GM21381 (cell line): ENCODE data around the gene HPSE2.
"Not testable (repeated sequence)": the region's sequence is repeated elsewhere in the genome, so short reads cannot be mapped to it uniquely, and the experiment has no call there.

Source experiments
- ATAC-seq: cut with Tn5 transposase; IDR thresholded peaks from one replicate; pipeline ENCODE4 v1.9.1; 2021; ENCODE audit warnings: mild to moderate bottlenecking, moderate library complexity; ENCODE audit not compliant: unreplicated experiment

HPSE2 gene

DNA sequence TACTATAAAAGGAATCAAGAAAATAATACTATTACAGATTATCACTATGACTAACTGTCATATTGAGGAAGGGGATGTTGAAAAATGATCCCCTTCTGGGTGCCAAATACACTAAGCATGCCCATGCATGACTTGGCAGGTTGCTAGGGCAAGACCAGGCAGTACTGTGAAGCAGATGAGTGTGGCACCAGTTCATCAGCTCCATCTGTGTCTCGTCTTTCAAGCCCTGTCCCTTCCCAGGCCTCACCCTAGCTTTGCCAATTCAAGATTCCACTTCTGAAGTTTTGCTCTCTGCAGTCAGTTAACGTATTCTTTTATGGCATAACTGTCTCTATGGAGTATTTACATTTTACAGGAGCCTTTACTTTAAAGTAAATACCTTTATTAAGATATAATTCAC, 653.3 kb downstream of the HPSE2 start:
- no peak for ATAC-seq

DNA sequence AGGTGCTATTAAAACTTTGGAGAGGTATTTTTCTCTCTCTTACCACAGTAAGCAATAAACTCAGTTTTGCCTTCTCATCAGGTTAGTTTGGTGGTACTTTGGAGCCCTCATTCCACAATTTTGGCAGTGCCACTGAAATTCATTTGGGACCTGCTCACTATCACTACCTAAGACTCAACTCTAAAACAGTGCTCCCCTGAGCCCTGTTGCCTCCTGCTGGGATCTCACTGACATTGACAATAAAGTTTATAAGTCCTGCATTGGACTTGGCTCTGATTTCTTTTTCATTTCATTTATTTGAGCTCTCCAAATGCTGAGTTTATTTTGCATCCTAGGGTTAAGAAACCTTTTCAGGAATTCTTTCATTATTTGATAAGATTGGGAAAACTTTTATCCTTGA, 658.1 kb downstream of the HPSE2 start:
- no peak for ATAC-seq

DNA sequence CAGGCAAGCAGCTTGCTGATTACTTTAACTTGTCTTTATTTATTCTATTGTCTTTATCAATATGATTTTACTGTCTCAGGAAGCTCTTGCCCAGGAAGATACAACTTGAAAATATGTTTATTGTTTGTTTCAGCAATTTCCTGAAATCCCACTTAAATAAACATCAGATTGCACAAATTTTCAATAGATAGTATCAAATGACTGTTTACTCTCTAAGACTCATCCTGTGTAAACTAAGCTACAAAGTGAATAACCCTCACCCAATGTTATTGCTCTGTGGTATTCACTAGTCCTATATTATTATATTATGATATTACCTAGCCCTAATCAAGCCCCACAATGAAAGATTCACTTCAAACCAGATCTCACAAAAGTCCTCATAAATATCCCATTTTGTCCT, 658.5 kb downstream of the HPSE2 start:
- no peak for ATAC-seq

DNA sequence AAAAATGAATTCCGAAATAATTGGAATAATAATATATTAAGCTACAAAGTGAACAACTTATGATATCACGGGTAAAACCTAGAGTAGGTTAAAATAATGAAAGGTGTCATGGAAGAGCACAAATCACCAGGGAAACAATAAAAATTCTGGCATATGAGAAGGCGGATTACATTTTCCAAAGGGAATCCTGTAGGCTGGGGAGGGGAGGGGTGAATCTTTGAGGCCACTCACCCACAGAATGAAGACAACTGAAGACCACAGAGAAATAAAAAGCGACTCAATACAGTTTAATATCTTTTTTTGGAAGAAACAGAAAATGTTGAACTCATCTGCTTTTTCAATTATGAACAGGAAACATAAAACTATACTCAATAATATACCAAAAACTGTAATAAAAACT, 659.6 kb downstream of the HPSE2 start:
- ATAC-seq, result no peak

DNA sequence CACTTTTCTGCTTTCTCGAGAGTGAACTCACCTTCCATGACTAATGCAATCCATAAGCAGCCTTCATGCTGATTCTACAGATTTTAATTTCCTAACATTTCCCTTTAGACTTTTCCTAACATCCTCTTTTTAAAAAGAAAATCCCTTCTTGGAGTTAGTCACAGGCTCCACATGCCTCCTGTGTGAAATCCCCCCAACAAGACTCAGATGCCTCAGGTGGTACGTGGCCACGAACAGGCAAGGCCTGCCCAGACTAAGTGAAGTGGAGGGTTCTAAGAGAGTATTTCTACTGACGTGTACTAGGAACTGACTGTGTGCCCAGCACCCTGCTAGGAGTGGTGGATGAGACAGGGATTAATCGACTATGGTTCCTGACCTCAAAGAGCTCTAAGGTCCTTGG, 663.1 kb downstream of the HPSE2 start:
- no peak for ATAC-seq

DNA sequence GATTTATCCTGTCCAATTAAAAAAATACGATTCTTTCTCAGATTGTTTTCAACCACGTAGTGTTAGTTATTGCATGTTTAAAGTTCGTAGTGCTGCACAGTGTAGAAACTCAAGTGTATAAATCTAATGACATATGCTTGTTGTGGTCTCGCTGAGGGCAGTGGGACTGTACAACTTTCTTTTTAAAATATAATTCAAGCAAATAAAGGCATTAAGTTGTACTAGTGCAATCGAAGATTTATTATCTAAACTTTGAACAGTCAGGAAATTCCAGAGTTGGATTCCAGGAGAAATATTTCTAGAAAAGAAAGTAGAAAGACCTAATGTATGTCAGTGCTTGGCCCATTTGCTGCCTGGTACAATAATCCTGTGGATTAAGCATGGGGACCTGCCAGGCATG, 664.8 kb downstream of the HPSE2 start:
- no peak for ATAC-seq

DNA sequence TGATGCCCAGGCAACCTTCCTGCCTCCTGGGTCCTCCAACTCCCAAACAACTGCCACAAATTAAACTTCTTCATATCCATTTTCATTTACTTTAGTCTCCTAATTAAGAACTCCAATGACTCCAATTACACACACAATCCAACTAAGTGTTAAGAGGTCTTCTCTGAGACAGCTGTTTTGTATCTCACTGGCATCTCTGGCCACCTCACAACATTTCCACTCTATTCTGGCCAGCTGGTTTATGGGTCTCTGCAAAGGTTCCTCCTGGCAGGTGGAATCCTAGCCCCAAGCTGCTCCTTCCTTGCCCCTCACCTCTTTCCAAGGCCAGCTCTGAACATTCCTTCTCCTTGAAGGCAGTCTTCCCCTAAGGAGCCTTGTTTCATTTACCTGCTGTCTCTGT, 665.8 kb downstream of the HPSE2 start:
- ATAC-seq, result no peak

DNA sequence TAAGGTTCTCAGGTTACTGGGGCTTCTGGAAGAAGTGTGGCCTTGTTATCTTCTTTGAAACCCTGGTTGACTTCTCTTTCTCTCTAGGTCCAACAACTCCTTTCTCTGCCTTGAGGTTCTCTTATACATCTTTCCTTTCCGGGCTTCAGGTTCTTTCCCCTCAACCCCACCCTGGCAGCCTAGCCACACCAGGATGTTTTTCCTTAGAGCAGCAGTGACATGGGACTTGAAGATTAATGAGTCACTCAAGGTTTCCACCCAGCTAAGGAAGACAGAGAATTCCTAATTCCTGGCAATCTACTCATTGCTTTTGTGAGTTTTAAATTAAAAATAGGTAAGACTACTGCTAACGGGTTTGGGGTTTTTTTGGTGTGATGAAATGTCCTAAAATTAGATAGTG, 667.1 kb downstream of the HPSE2 start:
- no peak for ATAC-seq

DNA sequence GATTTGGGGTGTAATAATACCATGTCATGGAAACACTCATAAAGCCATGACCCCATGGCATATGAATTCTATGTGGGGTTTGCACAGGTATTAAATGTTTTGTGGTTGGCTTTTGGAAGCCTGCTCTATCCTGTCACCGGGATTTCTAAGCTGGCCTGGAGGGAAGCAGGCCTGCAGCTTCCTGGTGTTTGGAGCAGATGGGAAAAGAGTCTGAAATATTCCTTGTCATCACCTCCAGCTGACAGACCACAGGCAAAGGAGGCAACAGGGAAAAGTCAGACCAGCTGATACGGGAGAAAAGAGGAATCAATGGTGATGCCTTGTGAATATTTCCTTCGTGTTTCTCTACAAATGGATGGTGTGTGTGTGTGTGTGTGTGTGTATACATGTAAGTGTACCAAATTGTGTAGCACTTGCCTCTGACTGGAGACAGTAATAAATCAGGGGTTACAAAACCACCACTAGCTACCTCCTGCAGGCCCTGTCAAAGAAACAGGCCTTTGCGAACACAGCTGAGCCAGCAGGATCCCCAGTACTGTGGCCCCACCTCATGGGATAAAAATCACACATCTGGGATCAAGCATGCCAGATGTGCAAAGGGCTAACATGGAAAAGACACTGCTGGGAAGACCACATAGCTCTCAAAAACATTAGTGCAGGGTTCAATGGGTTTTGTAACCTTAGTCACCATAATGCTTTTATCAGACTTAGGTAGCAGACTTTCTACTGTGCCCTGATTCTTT, 668.1 kb downstream of the HPSE2 start:
- ATAC-seq, result no peak

DNA sequence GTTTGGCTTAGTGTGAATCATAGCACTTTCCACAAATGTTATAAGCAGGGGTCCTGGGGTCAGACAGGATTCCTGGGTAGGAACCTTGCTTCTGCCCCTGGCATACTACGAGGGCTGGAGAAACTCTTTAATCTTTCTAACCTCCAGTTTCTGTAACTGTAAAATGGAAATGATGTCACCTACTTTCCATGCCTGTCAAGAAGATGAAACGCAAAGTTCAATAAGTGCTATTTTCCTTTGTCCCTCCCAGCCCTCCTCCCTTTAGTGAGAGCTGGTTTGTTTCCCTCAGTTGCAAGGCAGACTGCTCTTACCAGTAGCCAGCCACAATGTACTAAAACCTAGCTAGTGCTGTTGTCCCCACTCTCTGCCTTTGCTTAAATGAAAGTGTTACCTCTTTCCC, 671.8 kb downstream of the HPSE2 start:
- ATAC-seq, result no peak

DNA sequence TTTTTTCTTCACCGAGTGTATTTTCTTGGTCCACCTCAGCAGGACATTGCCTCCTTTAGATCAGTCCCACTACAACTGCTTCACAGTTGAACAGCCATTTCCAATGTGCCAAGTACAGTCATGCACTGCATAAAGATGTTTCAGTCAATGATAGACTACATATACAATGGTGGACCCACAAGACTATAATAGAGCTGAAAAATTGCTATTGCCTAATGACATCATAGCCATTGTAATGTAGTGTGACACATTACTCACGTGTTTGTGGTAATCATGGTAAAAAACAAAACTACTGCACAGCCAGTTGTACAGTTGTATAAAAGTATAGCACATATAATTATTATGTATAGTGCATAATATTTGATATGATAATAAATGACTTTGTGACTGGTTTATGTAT, 675.1 kb downstream of the HPSE2 start:
- ATAC-seq, result no peak

DNA sequence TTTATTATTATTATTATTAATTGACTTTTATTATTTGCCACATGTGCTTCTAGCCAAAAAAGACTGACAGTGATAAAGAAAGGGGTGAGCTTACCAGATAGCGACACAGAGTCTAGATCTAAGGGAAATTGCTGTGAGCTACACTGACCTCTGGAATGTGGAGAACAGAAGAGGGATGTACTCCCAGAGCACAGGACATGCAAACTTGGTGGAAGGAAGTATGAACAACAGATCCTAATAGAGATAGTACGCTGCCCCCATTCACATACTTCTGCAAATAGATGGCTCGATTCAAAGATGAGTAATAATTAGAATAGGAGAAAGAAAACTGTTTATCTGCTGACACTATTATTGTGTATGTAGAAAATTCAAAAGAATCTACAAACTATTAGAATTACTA, 679.6 kb downstream of the HPSE2 start:
- ATAC-seq, result no peak

DNA sequence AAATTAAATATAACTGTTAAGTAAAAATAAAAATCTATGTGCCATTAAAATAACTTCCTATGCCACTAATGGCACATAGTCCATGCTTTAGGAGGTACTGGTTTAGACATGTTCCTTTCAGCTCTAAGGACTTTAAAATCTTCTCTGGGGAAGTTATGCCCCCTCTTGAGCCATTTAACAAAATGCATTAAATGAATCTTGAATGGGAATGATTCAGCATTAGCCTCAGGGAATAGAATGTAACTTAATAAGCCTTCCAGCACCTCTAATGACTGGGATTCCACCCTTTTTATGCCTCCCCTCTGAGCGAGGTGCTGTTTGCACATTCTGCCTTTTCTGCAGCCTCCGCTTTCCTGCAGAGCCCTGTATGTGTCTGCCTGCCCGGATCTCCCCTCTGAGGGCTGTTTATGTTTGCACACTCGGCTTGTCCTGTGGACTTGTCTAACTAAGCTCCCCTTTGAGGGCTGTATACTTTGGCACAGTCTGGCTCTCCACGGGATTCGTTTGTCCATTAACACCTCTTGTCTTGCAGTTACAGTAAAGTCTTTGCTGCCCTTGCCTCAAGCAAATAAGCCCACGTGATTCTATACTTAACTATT, 680.5 kb downstream of the HPSE2 start:
- no peak for ATAC-seq

DNA sequence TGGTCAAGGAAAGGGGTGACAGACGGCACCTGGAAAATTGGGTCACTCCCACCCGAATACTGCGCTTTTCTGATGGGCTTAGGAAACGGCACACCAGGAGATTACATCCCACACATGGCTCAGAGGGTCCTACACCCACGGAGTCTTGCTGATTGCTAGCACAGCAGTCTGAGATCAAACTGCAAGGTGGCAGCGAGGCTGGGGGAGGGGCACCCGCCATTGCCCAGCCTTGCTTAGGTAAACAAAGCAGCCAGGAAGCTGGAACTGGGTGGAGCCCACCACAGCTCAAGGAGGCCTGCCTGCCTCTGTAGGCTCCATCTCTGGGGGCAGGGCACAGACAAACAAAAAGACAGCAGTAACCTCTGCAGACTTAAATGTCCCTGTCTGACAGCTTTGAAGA, 694.1 kb downstream of the HPSE2 start:
- not testable (repeated sequence) for ATAC-seq

DNA sequence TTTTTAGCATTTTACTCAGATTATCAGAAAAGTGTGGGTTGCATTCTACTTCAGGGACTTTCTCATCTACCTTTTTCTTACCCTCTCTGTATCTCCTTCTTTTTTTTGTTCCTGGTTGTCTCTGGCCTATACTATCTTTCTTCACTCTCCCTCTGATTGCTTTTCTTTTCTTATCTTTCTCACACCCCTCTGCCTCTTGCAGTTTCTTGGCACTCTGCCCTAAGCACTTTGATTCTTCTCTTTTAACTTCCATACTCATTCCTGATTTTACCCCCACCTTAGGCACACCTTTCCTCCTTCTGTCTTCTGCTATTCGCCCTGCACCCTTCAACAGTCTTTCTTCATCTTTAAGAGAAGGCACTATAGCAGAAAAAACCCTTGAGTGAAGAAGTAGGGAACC, 696.1 kb downstream of the HPSE2 start:
- ATAC-seq, result no peak

DNA sequence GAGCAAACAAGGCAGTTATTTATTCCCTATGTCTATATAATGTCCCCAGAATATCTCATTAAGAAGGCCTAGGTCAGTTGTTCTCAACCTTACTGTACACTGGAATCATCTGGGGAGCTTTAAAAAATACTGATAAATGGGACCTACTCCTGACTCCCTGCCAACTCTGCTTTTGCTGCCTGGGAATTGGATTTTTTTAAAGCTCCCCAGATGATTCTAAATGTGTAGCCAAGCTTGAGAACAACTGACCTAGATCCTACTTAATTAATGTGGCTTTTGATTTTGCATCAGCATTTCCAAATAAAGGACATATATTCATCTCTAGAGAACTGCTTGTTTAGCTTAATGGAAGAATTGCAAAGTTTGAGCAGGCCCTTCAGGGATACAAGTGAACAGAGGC, 697.2 kb downstream of the HPSE2 start:
- no peak for ATAC-seq

DNA sequence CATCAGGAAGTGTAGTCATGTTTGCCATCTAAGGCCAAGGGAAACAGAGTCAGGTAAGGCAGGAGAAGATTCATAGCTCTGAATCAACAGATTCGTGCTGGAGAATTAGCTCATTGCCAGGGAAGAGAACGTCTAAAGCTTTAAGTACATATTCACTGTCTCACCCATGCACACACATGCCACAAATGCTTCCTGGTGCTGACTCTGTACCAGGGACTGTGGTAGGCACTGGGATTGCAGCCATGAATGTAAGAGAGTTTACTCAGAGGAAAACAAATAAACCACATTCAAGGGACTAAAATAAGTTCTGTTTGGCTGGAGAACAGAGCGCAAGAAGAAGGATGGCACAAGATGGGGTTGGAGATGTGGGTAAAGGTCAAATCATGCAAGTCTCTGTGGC, 699.1 kb downstream of the HPSE2 start:
- ATAC-seq, result no peak

DNA sequence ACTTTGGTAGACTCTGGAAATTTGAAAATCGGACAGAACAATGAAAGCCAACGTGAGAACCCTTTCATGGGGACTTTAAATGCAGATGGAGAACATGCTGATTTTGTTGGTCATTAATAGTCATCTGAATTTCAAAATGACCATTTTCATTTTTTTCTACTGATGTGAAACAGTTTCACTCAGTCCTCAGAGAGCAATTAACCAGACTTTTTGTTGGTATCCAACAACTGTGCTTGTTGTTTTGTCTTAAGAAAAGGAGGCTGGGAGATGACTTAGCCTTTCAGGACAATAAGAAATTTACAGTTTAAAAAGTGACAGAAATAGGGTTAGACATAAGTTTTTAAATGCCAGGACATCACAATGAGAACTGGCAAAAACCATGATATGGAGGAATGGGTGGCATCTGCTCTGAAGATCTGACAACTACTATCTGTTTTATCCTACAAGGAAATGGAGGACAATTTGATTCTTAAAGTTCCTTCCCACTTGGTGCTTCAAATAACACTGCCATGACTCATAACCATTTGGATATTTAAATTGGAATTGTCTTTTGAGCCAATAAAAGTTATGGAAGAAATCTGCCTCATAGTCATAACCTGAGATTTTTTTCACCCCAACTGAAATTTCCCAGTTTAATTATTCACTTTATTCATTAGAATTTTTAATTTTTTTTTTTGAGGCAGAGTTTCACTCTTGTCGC, 701.8 kb downstream of the HPSE2 start:
- ATAC-seq, result no peak

DNA sequence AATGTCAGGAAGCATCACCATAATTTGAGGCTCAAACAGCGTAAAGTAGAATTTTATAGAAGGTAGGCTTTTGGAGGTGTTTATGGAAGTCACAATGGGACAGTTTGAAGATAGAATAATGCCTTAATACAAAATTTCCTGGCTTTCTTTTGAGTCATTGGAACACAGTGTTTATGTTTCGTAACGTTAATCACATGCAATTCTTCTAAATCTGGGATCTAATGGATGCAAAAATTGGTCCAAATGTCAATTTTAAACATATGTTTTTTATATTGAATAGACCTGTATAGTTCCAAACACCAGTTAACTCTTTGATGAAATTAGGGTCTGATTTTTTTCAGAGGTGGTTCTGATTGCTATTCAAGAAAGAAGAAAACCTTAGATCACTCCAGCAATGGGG, 702.4 kb downstream of the HPSE2 start:
- ATAC-seq, result no peak

DNA sequence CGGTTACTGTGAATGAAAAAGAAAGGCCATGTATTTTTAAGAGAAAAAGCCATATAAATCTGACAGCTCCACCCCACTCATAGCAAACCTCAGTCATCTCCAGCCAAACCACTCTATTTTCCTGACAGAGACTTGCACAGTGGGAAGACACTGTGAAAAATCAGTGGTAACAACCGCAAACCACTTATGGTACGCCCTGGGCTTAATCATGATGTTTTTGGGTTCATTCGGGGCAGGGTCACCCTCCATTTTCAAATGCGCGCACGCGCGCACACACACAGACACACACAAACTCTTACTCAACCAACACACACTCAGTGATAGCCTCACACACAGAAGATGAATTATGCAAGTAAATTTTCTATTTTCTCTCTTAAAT, 706.9 kb downstream of the HPSE2 start:
- ATAC-seq, result no peak

DNA sequence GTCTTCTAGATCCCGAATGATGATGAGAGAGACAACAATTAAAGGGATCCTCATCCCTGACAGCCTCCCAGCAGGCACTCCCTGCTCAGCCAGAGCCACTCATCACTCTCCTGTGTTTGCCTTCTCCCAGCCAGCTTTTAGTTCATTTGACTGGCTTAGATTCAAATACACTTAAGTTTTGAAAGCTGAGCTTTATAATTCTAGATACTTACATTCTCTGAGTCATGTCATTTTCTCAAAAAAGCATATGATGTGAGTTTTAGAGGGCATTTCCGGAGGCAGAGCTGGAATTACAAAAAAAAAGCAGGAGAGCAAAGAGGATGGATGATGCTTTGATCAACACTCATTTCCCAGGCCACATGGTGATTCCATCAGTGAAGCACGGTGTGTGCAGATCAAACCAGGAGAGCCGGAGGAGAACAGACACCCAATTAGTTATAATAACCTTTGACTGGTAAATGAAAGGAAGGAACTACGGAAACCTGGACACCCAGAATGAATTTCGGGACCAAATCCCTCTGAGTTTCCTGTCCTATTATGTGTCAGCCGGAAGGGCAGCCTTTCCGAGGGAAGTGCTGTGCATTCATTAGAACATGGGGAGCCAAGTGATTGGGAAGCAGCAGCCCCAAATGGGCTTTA, 707.4 kb downstream of the HPSE2 start:
- ATAC-seq, result no peak

DNA sequence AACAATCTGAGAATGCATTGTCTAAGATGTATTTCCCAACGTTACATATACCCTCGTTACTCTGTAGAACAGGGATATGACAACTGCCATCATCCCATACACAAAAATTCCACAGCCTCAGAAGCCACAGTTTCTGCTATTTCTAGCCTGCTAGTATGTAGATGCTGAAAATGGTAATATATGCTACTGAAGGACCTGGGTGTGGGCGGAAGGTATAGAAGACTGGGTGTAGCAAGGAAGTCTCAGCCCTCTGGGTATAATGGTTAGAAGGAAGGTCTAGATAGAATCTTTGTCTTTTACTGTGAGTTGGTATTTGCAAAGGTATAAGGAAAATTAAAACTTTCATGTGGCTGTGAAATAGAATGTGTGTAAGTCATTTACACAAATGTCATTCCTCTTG, 709.7 kb downstream of the HPSE2 start:
- ATAC-seq, result no peak
